ENCODE data around the gene IRF2.
"Not testable (repeated sequence)": the region's sequence is repeated elsewhere in the genome, so short reads cannot be mapped to it uniquely, and the experiment has no call there.

IRF2 gene

DNA sequence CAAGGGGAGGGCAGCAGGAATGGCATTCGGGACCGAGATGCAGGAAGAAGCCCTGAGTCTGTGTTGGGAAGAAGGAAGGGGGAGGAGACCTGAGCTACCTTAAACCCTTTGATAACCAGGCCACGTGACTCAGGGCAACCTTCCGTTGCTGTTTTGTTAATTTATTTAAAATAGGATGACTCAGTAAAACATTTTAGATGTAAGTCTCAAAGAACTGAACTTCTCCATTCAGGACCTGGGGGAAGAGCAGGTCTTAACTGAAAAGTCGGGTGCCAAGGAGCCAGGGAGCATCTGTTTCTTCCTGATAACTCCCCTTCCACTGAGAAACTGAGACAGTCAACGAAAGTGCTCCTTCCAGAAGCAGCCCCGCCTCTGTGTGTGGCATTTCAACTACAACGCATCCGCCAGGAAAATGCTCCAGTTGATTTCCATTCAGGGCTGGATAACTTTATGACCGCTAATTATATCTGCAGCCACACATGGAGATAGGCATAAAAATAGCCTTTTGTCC is 88.0 kb downstream of the IRF2 start:
- DNase-seq: peak; percentile 81

DNA sequence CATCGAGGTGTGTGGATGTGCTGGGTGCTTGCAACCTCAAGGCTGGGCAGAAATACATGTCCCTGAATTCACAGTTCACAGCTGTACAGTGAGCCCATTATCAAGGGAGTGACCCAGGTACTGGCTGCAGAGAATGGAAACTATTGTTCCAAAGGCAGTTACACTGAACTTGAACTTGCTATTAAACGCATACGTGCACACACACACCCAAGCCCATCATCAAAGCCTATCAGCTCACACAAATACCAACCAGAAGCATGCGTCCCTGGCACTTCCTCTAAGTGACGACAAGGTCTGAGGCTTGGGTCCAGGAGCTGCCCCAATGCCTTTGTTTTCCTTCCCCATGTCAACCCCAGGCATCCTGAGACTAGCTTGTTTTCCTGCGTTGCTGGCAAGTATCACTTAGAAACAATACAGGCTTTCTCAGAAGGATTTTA is 88.6 kb downstream of the IRF2 start:
- DNase-seq: peak; percentile 68

GRCh38 chr4:184384810-184385557 is 89.4 kb downstream of the IRF2 start:
- DNase-seq: no peak

DNA sequence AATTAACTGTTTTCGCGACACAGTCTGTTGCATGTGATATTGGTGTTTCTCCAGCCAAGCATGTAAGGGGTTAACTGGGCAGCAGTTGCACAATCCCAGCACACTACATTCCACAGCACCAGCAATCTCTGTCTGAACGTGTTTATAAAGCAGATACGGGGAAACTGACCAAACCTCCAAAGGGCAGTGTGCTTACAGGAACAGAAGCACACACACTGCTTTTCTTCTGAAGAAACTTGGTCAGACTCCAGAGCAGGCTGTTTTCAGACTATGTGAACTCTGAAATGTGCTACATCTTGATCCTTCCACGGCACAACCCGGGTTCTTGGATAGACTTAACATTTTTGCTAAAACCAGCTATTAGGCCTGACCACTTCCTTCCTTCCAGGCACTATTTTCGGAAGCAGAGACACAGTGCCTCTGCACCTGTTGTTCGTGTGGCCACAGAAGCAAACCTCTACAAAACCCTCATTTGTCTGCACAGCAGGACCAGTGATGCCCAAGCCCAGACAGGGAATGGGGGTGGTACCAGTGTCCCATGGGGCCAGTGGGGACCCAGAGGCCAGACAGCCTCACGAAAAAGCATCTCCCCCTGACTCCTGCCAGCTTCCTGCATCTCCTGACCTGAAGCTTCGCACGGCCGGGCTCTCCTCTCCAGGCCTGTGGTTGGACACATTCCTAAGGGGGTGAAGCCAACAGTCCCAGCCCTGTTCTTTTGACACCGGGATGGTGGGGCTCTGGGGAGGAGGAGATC is 90.1 kb downstream of the IRF2 start:
- peak; percentile 41 for DNase-seq

- DNase-seq: no peak
These were observed 90.8 kb downstream of the IRF2 start for GRCh38 chr4:184383497-184384055.

GRCh38 chr4:184382189-184382846 is 92.0 kb downstream of the IRF2 start:
- DNase-seq: no peak

DNA sequence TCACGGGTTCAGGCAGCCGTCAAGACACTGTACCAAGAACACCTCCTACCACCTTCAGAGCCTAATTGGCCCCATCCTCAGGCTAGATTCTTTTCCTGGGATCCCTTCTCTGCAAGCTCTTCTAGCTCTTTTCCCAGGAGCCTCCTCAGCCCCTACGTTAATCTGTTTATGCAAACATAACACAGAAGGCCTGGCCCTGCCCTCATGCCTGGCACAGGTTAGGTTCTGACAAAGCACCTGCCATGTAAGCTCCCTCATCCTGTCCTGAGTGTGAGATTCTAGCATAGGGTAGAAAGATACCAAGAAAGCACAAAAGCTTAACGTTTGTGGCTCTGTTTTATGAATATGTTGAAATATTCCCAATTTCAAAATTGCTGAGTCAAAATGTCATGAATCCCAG is 93.6 kb downstream of the IRF2 start:
- no peak for DNase-seq

- DNase-seq: not testable (repeated sequence)
These were observed 94.1 kb downstream of the IRF2 start for GRCh38 chr4:184380214-184380613.

DNA sequence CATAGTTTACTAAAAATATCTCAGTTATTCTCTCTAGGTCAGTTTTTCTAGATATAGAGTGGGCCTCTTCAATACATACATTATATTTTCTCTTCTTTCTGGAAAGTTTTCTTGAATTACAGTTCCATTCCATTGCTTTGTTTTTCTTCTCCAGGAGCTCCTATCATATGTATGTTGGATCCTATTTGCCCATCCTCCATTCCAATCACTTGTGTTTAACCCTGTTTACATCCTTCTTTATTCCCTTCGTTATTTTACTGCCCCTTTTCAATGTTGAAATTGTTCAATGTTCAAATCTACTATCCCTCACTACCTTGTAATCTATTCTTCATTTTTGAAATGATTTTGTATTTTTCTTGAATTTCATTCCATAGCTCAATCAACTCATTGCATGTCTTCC is 97.4 kb downstream of the IRF2 start:
- no peak for DNase-seq

- no peak for DNase-seq
These were observed 98.1 kb downstream of the IRF2 start for GRCh38 chr4:184376126-184376838.

- DNase-seq: not testable (repeated sequence)
These were observed 98.7 kb downstream of the IRF2 start for GRCh38 chr4:184375623-184376022.

GRCh38 chr4:184375027-184375426 is 99.3 kb downstream of the IRF2 start:
- DNase-seq: no peak

DNA sequence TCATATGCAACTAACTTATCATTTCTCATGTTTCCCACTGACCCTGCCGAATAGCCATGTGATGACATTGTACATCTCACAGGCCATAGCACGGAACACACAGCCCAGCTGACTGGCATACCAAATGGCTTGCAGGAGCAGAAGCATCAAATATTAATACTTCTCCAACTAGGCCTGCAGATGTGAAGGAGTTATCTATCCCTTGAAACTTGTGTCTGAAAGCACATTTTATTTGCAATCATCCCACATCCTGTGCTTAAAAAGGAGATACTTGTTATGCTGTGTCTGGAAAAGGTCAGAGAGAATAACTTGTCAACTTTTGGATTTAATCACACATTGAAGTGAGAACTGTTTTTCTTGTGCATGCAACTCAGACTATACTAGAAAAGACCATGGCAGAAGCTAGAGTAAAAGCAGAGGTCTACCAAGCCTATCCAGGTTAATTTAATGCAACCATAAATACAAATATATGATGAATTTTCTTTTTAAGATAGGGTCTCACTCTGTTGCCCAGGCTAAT is 100.4 kb downstream of the IRF2 start:
- no peak for DNase-seq

- no peak for DNase-seq
These were observed 103.0 kb downstream of the IRF2 start for GRCh38 chr4:184371390-184371787.

- peak; percentile 22 for DNase-seq
These were observed 103.5 kb downstream of the IRF2 start for GRCh38 chr4:184370711-184371389.

DNA sequence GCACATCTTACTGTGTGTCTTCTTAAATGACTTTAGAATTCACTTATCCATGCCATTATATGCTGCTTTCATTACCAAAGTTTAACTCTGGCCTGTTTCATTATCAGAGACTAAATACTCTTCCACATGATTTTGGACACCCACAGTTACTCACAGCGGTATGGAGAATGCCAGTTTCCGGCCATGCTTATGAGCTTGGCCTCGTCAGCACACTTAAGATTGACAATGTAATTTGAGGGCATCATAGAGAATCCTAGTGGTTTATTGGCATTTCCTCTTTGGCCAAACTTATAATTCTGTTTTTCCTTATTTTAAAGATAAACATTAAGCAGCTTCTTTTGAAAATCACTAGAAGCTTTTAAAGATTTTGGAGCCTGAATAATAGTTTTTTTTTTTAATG is 104.5 kb downstream of the IRF2 start:
- DNase-seq: no peak

GRCh38 chr4:184368731-184369130 is 105.6 kb downstream of the IRF2 start:
- no peak for DNase-seq

- DNase-seq: no peak
These were observed 106.1 kb downstream of the IRF2 start for GRCh38 chr4:184368290-184368689.

- DNase-seq: no peak
These were observed 110.0 kb downstream of the IRF2 start for GRCh38 chr4:184364100-184364921.

DNA sequence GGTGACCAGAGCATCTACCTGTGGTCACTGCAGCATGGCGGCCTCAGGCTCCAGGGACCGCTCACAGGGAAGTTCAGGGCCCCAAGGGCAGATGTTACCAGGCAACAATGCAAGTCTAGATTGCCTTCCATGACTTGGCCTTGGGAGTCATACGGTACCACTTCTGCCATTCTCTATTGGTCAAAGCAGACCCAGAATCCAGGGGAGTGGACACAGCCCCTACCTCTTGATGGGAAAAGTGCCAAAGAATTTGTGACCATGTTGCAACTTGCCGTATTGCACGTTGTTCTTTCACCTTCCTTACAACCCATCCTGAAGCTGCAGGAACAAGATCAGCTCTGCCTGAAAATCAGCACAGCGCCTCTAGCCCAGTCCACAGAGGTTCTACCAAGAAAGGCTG is 111.1 kb downstream of the IRF2 start:
- no peak for DNase-seq

- DNase-seq: no peak
These were observed 112.0 kb downstream of the IRF2 start for GRCh38 chr4:184362396-184362795.
